HepG2 (cell line): ENCODE data around the gene COPS8. TPM values are rescaled to one million over a fixed set of nuclear protein-coding genes. Genes with fewer than 3 reads are reported as not detected.

Experiments
- ATF7-NPFF ChIP-seq: sonication (generic); formaldehyde crosslinking; IDR thresholded peaks from 2 replicates; pipeline ENCODE4 v1.8.1; 2023; ENCODE audit warnings: mild to moderate bottlenecking, low read depth, missing genetic modification reagents, moderate library complexity
- CBX5 ChIP-seq: sonication (generic); formaldehyde crosslinking; IDR thresholded peaks from 2 replicates; pipeline ENCODE4 v1.4.0; 2020; ENCODE audit warnings: missing genetic modification reagents, borderline replicate concordance
- MTF1 ChIP-seq: sonication (generic); formaldehyde crosslinking; IDR thresholded peaks from 2 replicates; pipeline ENCODE4 v1.5.0; 2020; ENCODE audit warnings: missing genetic modification reagents
- PRMT3 ChIP-seq: sonication (generic); formaldehyde crosslinking; IDR thresholded peaks from 2 replicates; pipeline ENCODE4 v1.8.1; 2022; ENCODE audit warnings: low read depth, mild to moderate bottlenecking, moderate library complexity, missing genetic modification reagents, borderline replicate concordance
- RFX5 ChIP-seq: IDR thresholded peaks from 2 replicates; pipeline ENCODE4 v1.6.1; 2011; ENCODE audit warnings: low read depth, low read length, improper control_type of control experiment
- TBL1XR1 ChIP-seq: fragments of 150-350 bp; IDR thresholded peaks from 2 replicates; pipeline ENCODE4 v1.6.1; 2014; ENCODE audit warnings: borderline replicate concordance, low read length; ENCODE audit not compliant: partially characterized antibody
- TOPORS ChIP-seq: sonication (generic); formaldehyde crosslinking; IDR thresholded peaks from 2 replicates; pipeline ENCODE4 v1.8.0; 2023; ENCODE audit warnings: mild to moderate bottlenecking, missing genetic modification reagents
- ZBTB21 ChIP-seq: sonication (generic); formaldehyde crosslinking; IDR thresholded peaks from 2 replicates; pipeline ENCODE4 v1.4.0; 2020; ENCODE audit warnings: missing genetic modification reagents
- ZBTB3 ChIP-seq: sonication (generic); formaldehyde crosslinking; IDR thresholded peaks from 2 replicates; pipeline ENCODE4 v1.4.0; 2020; ENCODE audit warnings: low read depth, mild to moderate bottlenecking, moderate library complexity, missing genetic modification reagents, borderline replicate concordance
- ZBTB40 ChIP-seq, 2 experiments: fragments of 450-650 bp in 1 of 2; sonication (generic) in 1 of 2; formaldehyde crosslinking in 1 of 2; IDR thresholded peaks; 2 replicates each; pipeline versions ENCODE4 v1.6.1 to v1.8.0; 2016 to 2022; ENCODE audit warnings: antibody characterized with exemption in 1 of 2, mild to moderate bottlenecking in 1 of 2, missing genetic modification reagents in 1 of 2
- ZNF205 ChIP-seq: IDR thresholded peaks from 2 replicates; pipeline ENCODE4 v1.6.1; 2018; ENCODE audit warnings: missing biosample characterization, missing genetic modification reagents
- ZNF281 ChIP-seq: sonication (generic); formaldehyde crosslinking; IDR thresholded peaks from 2 replicates; pipeline ENCODE4 v1.4.0; 2020; ENCODE audit warnings: missing genetic modification reagents, borderline replicate concordance
- ZNF383 ChIP-seq: sonication (generic); formaldehyde crosslinking; IDR thresholded peaks from 2 replicates; pipeline ENCODE4 v1.4.0; 2020; ENCODE audit warnings: missing genetic modification reagents, mild to moderate bottlenecking, borderline replicate concordance
- ZNF672 ChIP-seq: sonication (generic); formaldehyde crosslinking; IDR thresholded peaks from 2 replicates; pipeline ENCODE4 v1.8.1; 2022; ENCODE audit warnings: missing genetic modification reagents
- ZSCAN9 ChIP-seq: IDR thresholded peaks from 2 replicates; pipeline ENCODE4 v1.6.1; 2016; ENCODE audit warnings: borderline replicate concordance
- polyA plus RNA-seq, 8 experiments: library from polyadenylated mRNA; depleted of rRNA in 3 of 8; stranded (reverse) in 7 of 8; unstranded in 1 of 8; fragments of >200 nt; fragmentation: Illumina TruSeq in 4 of 8; extraction: Trizol in 4 of 8; gene quantifications; 2 replicates each; pipeline versions ENCODE4 v1.2.1 to v1.2.3, GENCODE V29; 2011 to 2016; ENCODE audit warnings: low read depth in 4 of 8, missing spikeins in 1 of 8, mixed read lengths in 1 of 8; ENCODE audit not compliant: insufficient read depth in 1 of 8
- total RNA-seq, 5 experiments: library from RNA; depleted of rRNA; stranded (reverse); fragments of >200 nt; fragmentation: Illumina TruSeq; extraction: Trizol; gene quantifications; 2 replicates each; pipeline ENCODE4 v1.2.3, GENCODE V29; 2016; ENCODE audit warnings: low read depth in 1 of 5

COPS8 gene
- total and polyA plus RNA-seq, 2 of the 13 experiments (the other 11 are each of a cell fraction or from before 2014, with no cell fraction given) = 86.3 to 96.6 TPM

- TF ChIP-seq TOPORS (CRISPR knock-in tag) (no peak; the same call in 1 of the 2 replicates), ZNF281 (CRISPR knock-in tag) (peak; percentile 9; the same call in 1 of the 2 replicates), ZBTB21 (CRISPR knock-in tag) (no peak), PRMT3 (CRISPR knock-in tag) (no peak), ATF7-NPFF (CRISPR knock-in tag) (no peak), ZBTB40 (IDR thresholded peaks at IDR 0.05) (0 out of 2 replicates have a peak, but pooled peaks have one; percentile 22), ZBTB40 (CRISPR knock-in tag; IDR thresholded peaks at IDR 0.05) (peak; percentile 66), ZSCAN9 (CRISPR knock-in tag) (peak; percentile 44; the same call in 1 of the 2 replicates), ZNF383 (CRISPR knock-in tag) (no peak), RFX5 (peak; percentile 42; the same call in 1 of the 2 replicates), TBL1XR1 (peak; percentile 29), ZBTB3 (CRISPR knock-in tag) (peak; percentile 83; the same call in 1 of the 2 replicates), CBX5 (CRISPR knock-in tag) (peak; percentile 91; the same call in 1 of the 2 replicates), MTF1 (no peak), ZNF672 (CRISPR knock-in tag) (no peak), ZNF205 (CRISPR knock-in tag) (0 out of 2 replicates have a peak, but pooled peaks have one; percentile 58)
These were observed 9.7 kb upstream of the COPS8 start (continued) for GRCh38 chr2:237075749-237076599.
